Inflammatory macrophage (primary cell): ENCODE data around the gene NR2F2.
"Not testable (repeated sequence)": the region's sequence is repeated elsewhere in the genome, so short reads cannot be mapped to it uniquely, and the experiment has no call there.

Experiments used
- DNase-seq, 2 donors: peaks; one replicate each; pipeline ENCODE4 v3.0.0-alpha.2; 2020 to 2022

NR2F2 gene

DNA sequence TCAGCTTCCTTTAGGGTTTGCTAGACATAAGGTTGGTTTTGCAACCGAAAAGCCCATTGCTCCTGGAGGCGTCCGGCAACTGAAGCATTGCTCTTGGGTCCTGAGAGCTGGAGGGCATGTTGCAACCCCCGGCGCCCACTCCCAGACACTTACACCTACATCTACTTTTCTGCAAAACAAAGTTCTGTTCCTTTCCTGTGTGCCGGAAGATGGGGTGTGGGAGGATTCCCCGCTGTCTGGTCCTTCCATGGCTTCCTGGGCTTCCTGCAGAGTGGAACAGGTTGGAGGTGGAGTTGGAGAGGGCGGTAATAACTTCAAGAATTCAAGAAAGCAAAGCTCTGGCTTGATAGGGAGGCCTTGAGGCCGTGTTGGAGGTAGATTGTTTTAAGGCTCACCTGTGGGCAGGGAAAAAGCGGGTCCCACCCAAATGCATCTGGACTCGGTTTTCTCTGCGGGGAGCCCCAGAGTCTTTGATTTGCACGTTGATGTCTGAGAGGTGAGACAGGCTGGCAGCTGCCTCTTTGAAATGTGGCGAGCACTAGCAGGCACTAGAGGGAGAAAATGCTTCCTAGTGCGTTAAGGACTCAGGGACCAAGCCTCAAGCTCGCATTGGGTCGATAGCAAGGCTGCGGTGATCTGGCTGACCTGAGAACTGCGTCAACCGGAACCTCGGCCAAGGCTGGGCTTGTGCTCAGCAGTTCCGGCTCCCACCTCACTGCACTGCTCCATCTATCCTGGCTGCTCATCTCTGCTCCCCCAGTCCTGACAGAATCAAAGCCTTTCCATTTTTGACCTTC, 39.5 kb downstream of the NR2F2 start:
- no peak for DNase-seq

DNA sequence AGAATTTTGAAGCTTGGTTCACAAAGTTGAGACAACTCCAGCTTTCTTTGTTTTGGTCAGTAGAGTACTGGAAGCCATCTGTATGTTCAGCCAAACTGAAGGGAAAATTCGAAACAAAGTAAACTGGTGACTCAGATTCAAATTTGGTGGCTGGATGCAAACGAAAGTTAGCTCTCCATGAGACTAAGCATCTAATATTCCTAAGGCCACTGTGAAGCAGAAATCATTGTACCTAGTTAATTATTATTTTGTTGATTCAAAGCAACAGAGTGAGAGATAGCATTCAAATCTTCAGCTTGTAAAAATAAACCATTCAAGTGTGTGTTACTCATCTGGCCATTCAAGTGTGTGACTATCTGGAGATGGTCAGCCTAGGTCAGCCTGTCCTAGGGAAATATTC, 42.1 kb downstream of the NR2F2 start:
- DNase-seq: no peak

- DNase-seq: no peak
These were observed 44.0 kb downstream of the NR2F2 start for GRCh38 chr15:96374499-96374898.

- DNase-seq: not testable (repeated sequence)
These were observed 49.1 kb downstream of the NR2F2 start for GRCh38 chr15:96379592-96379991.

GRCh38 chr15:96381463-96381862, 51.0 kb downstream of the NR2F2 start:
- DNase-seq: no peak

DNA sequence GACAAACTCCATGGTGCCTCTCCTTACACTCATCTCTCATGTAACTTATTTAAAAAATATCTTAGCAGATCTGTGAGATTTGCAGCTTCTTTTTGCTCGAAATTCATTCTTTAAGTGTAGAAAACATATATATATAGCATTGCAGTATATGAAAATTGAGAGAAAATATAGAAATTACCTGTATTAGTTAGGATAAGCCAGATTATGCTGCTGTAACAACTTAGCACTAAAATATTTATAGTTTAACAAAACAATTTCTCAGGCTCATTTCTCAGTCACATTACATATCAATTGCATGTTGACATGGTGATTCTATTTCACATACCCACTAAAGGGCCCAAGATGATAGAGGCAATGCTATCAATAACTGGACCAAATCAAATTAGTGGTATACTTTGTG, 54.7 kb downstream of the NR2F2 start:
- no peak for DNase-seq

GRCh38 chr15:96388673-96389072, 58.2 kb downstream of the NR2F2 start:
- DNase-seq: no peak
